GM23338 (cell line): ENCODE data around the gene RAB11FIP2. TPM values are rescaled to one million over a fixed set of nuclear protein-coding genes. Genes with fewer than 3 reads are reported as not detected.

ENCODE experiments used
- ATAC-seq: fragments of 200-7000 bp; cut with Tn5 transposase; 3 replicates; pipeline ENCODE4 v1.9.1; 2020
- DNase-seq: peaks from one replicate; pipeline ENCODE4 v3.0.0-alpha.2; 2015; ENCODE audit warnings: low spot score
- H2AFZ ChIP-seq: fragments of 200-600 bp; sonication (generic); 2 replicates; pipeline ENCODE4 v1.8.0; 2016; ENCODE audit warnings: antibody characterized with exemption, mild to moderate bottlenecking, moderate library complexity
- H3F3A ChIP-seq: fragments of 200-600 bp; sonication (generic); replicated peaks from 2 replicates; pipeline ENCODE4 v1.8.0; 2017; ENCODE audit warnings: antibody characterized with exemption, mixed run types, low read depth
- H3K27ac ChIP-seq: fragments of 200-600 bp; sonication (generic); 2 replicates; pipeline ENCODE4 v1.6.1; 2016; ENCODE audit warnings: low read depth
- H3K27me3 ChIP-seq: fragments of 200-600 bp; sonication (generic); 2 replicates; pipeline ENCODE4 v1.8.0; 2016; ENCODE audit warnings: mild to moderate bottlenecking, mixed run types, moderate library complexity; ENCODE audit not compliant: insufficient read depth
- H3K36me3 ChIP-seq: fragments of 200-600 bp; sonication (generic); 2 replicates; pipeline ENCODE4 v1.8.0; 2016; ENCODE audit warnings: mild to moderate bottlenecking; ENCODE audit not compliant: insufficient read depth
- H3K4me1 ChIP-seq: fragments of 200-600 bp; sonication (generic); 2 replicates; pipeline ENCODE4 v1.8.0; 2016; ENCODE audit warnings: mild to moderate bottlenecking, moderate library complexity; ENCODE audit not compliant: insufficient read depth
- H3K4me2 ChIP-seq: fragments of 200-600 bp; sonication (generic); 2 replicates; pipeline ENCODE4 v1.7.1; 2017; ENCODE audit warnings: mixed run types
- H3K4me3 ChIP-seq: fragments of 200-600 bp; sonication (generic); 2 replicates; pipeline ENCODE4 v1.6.1; 2016; ENCODE audit warnings: mixed run types
- H3K79me2 ChIP-seq: fragments of 200-600 bp; sonication (generic); replicated peaks from 2 replicates; pipeline ENCODE4 v1.8.0; 2017; ENCODE audit warnings: mild to moderate bottlenecking; ENCODE audit not compliant: insufficient read depth
- H3K9me2 ChIP-seq: fragments of 200-600 bp; sonication (generic); 2 replicates; pipeline ENCODE4 v1.8.0; 2017; ENCODE audit not compliant: insufficient read depth
- H4K20me1 ChIP-seq: fragments of 200-600 bp; sonication (generic); replicated peaks from 2 replicates; pipeline ENCODE4 v1.8.0; 2017; ENCODE audit warnings: mild to moderate bottlenecking; ENCODE audit not compliant: insufficient read depth
- H3K27ac Mint-ChIP-seq: 2 replicates; pipeline ENCODE4 v1.8.0; 2020; ENCODE audit warnings: inconsistent platforms, mild to moderate bottlenecking, moderate library complexity, mixed read lengths
- H3K27me3 Mint-ChIP-seq: 3 replicates; pipeline ENCODE4 v1.8.0; 2022; ENCODE audit warnings: low read depth, mild to moderate bottlenecking, moderate library complexity, mixed read lengths, inconsistent platforms; ENCODE audit not compliant: insufficient read depth, poor library complexity
- H3K36me3 Mint-ChIP-seq: 3 replicates; pipeline ENCODE4 v1.8.0; 2021; ENCODE audit warnings: low read depth, mild to moderate bottlenecking, inconsistent platforms, moderate library complexity, mixed read lengths
- H3K4me1 Mint-ChIP-seq: 3 replicates; pipeline ENCODE4 v1.8.0; 2020; ENCODE audit warnings: mild to moderate bottlenecking, inconsistent platforms, mixed read lengths
- H3K4me3 Mint-ChIP-seq: 3 replicates; pipeline ENCODE4 v1.8.0; 2021; ENCODE audit warnings: moderate library complexity, mild to moderate bottlenecking, inconsistent platforms, mixed read lengths
- H3K9me3 Mint-ChIP-seq: 3 replicates; pipeline ENCODE4 v1.8.0; 2020; ENCODE audit warnings: moderate library complexity, mild to moderate bottlenecking, inconsistent platforms, mixed read lengths
- CREB1 ChIP-seq: fragments of 250-450 bp; sonication (Bioruptor Pico); IDR thresholded peaks from 2 replicates; pipeline ENCODE4 v1.5.0; 2020; ENCODE audit warnings: low read depth, mild to moderate bottlenecking, moderate library complexity
- CTCF ChIP-seq, 2 experiments: fragments of 200-600 bp in 1 of 2; sonication (generic) in 1 of 2; conservative IDR thresholded peaks; 2 replicates each; pipeline versions ENCODE4 v1.5.1 to v1.6.1; 2016 to 2017; ENCODE audit warnings: antibody characterized with exemption in 2 of 2, low read depth in 2 of 2, mild to moderate bottlenecking in 2 of 2, moderate library complexity in 1 of 2
- NANOG ChIP-seq: IDR thresholded peaks from 2 replicates; pipeline ENCODE4 v1.6.1; 2016; ENCODE audit warnings: antibody characterized with exemption, borderline replicate concordance
- STAT1 ChIP-seq: IDR thresholded peaks from one replicate; pipeline ENCODE4 v1.6.1; 2016; ENCODE audit warnings: antibody characterized with exemption; ENCODE audit not compliant: unreplicated experiment
- ZNF331 ChIP-seq: fragments of 250-450 bp; sonication (Bioruptor Pico); IDR thresholded peaks from 2 replicates; pipeline ENCODE4 v1.5.0; 2020; ENCODE audit warnings: low read depth, mild to moderate bottlenecking, moderate library complexity
- ZNF462 ChIP-seq: fragments of 250-450 bp; sonication (Bioruptor Pico); IDR thresholded peaks from 2 replicates; pipeline ENCODE4 v1.5.0; 2020; ENCODE audit warnings: mild to moderate bottlenecking, moderate library complexity
- polyA plus RNA-seq: library from polyadenylated mRNA; unstranded; fragments of >200 nt; fragmentation: Nextera tagmentation; extraction: Ambion mirVana; gene quantifications from 2 replicates; pipeline ENCODE4 v1.2.1, GENCODE V29; 2016
- total RNA-seq: library from RNA; depleted of rRNA; stranded (reverse); fragments of >200 nt; shearing (Covaris generic); gene quantifications from 2 replicates; pipeline ENCODE4 v1.2.3, GENCODE V29; 2014

Gene RAB11FIP2
- total and polyA plus RNA-seq, 2 experiments from 2014 or later, result 16.1 to 17.6 TPM

GRCh38 chr10:117994771-117995170 is 52.0 kb downstream of the RAB11FIP2 start:
- H3K4me3 Mint-ChIP-seq, result no peak overlapping the region
- no peaks in the 10 kb centered on the region for H3K79me2 ChIP-seq
- ATAC-seq (peak; percentile 62), DNase-seq (no peak)
- H3K27ac ChIP-seq, result no peak overlapping the region
- H3K9me2 ChIP-seq, result no peaks in the 10 kb centered on the region
- no peaks in the 10 kb centered on the region for H4K20me1 ChIP-seq
- no peaks in the 10 kb centered on the region for H3K36me3 ChIP-seq
- H3K36me3 Mint-ChIP-seq, result no peaks in the 10 kb centered on the region
- H2AFZ ChIP-seq, result no peak overlapping the region
- no peaks in the 10 kb centered on the region for H3K9me3 Mint-ChIP-seq
- peak; percentile 9 to 15; a peak in 1 of 4 replicates for TF ChIP-seq CTCF (conservative IDR thresholded peaks at IDR 0.05; ENCODE audit: low read depth in 2 of 2)
- TF ChIP-seq STAT1, result no peak
- no peak overlapping the region for H3K4me3 ChIP-seq
- peaks cover 4% of the 10 kb centered on the region for H3K27me3 Mint-ChIP-seq
- no peak overlapping the region for H3K4me2 ChIP-seq
- peaks cover 29% of the 10 kb centered on the region for H3K4me1 ChIP-seq
- H3K27me3 ChIP-seq, result no peaks in the 10 kb centered on the region
- no peaks in the 10 kb centered on the region for H3F3A ChIP-seq
- peaks cover 23% of the 10 kb centered on the region for H3K4me1 Mint-ChIP-seq
- H3K27ac Mint-ChIP-seq, result no peak overlapping the region

- DNase-seq (peak; percentile 16), ATAC-seq (peak; percentile 63)
- Histone ChIP-seq H3K4me1 (peaks cover 39% of the 10 kb centered on the region), H3K4me2 (0 out of 2 replicates have a peak overlapping the region, but pooled peaks have one; percentile 35), H4K20me1 (no peaks in the 10 kb centered on the region), H3K4me3 (no peak overlapping the region), H3K36me3 (no peaks in the 10 kb centered on the region), H3K27ac (no peak overlapping the region; the same call in 1 of the 2 replicates), H3K27me3 (no peaks in the 10 kb centered on the region), H3K79me2 (no peaks in the 10 kb centered on the region), H2AFZ (no peak overlapping the region), H3K9me2 (no peaks in the 10 kb centered on the region), H3F3A (no peaks in the 10 kb centered on the region)
- H3K4me1 Mint-ChIP-seq, result peaks cover 36% of the 10 kb centered on the region
- no peaks in the 10 kb centered on the region; the same call in 1 of the 3 replicates for H3K9me3 Mint-ChIP-seq
- H3K4me3 Mint-ChIP-seq, result no peak overlapping the region
- H3K36me3 Mint-ChIP-seq, result peaks cover under 1% of the 10 kb centered on the region; the same call in 1 of the 3 replicates
- peaks cover 6% of the 10 kb centered on the region for H3K27me3 Mint-ChIP-seq
- TF ChIP-seq CTCF (conservative IDR thresholded peaks at IDR 0.05; ENCODE audit: low read depth in 2 of 2), result 0 out of 4 replicates have a peak, but pooled peaks of 1 of the 2 experiments have one; percentile 28
- no peak for TF ChIP-seq ZNF331 (CRISPR knock-in tag)
- TF ChIP-seq CREB1 (CRISPR knock-in tag), result no peak
- no peak for TF ChIP-seq NANOG
- H3K27ac Mint-ChIP-seq, result no peak overlapping the region
Measured at GRCh38 chr10:117993166-117993565, 53.6 kb downstream of the RAB11FIP2 start.

GRCh38 chr10:117991701-117992100 is 55.0 kb downstream of the RAB11FIP2 start:
- no peaks in the 10 kb centered on the region for H3K9me2 ChIP-seq
- H3K36me3 Mint-ChIP-seq, result peaks cover 10% of the 10 kb centered on the region; the same call in 2 of the 3 replicates
- H3K4me2 ChIP-seq, result no peak overlapping the region
- H3K4me3 ChIP-seq, result no peak overlapping the region
- peaks cover 6% of the 10 kb centered on the region for H3K27me3 Mint-ChIP-seq
- no peak overlapping the region for H2AFZ ChIP-seq
- 0 out of 2 replicates have a peak, but pooled peaks cover 4% of the 10 kb centered on the region for H3K36me3 ChIP-seq
- H3K9me3 Mint-ChIP-seq, result peaks cover 5% of the 10 kb centered on the region; the same call in 2 of the 3 replicates
- no peak overlapping the region for H3K27ac Mint-ChIP-seq
- no peaks in the 10 kb centered on the region for H3K27me3 ChIP-seq
- H3K27ac ChIP-seq, result no peak overlapping the region
- H3K4me1 ChIP-seq, result peaks cover 39% of the 10 kb centered on the region
- no peaks in the 10 kb centered on the region for H4K20me1 ChIP-seq
- H3K4me3 Mint-ChIP-seq, result no peak overlapping the region
- no peaks in the 10 kb centered on the region for H3K79me2 ChIP-seq
- no peak for ATAC-seq
- H3F3A ChIP-seq, result no peaks in the 10 kb centered on the region
- no peak for TF ChIP-seq CREB1 (CRISPR knock-in tag)
- no peak for TF ChIP-seq ZNF462 (CRISPR knock-in tag)
- no peak for DNase-seq
- H3K4me1 Mint-ChIP-seq, result peaks cover 36% of the 10 kb centered on the region
